IMR-90 (cell line): ENCODE results near the gene FOXL3.

Experiments
- BHLHE40 ChIP-seq: fragments of 150-350 bp; IDR thresholded peaks from 2 replicates; pipeline ENCODE4 v1.6.1; 2016; ENCODE audit warnings: mild to moderate bottlenecking, low read depth, low read length
- CEBPB ChIP-seq: IDR thresholded peaks from 2 replicates; pipeline ENCODE4 v1.6.1; 2012; ENCODE audit warnings: low read depth, low read length, improper control_type of control experiment
- CHD1 ChIP-seq: IDR thresholded peaks from 2 replicates; pipeline ENCODE4 v1.6.1; 2012; ENCODE audit warnings: low read depth, low read length, improper control_type of control experiment
- MAFK ChIP-seq: IDR thresholded peaks from 2 replicates; pipeline ENCODE4 v1.6.1; 2012; ENCODE audit warnings: low read depth, low read length, improper control_type of control experiment
- MAZ ChIP-seq: IDR thresholded peaks from 2 replicates; pipeline ENCODE4 v1.6.1; 2012; ENCODE audit warnings: low read depth, mild to moderate bottlenecking, low read length, improper control_type of control experiment, moderate library complexity, borderline replicate concordance
- MXI1 ChIP-seq: IDR thresholded peaks from 2 replicates; pipeline ENCODE4 v1.6.1; 2012; ENCODE audit warnings: low read depth, mild to moderate bottlenecking, low read length, moderate library complexity, borderline replicate concordance
- POLR2A ChIP-seq: IDR thresholded peaks from 2 replicates; pipeline ENCODE4 v1.6.1; 2012; ENCODE audit warnings: mild to moderate bottlenecking, low read depth, low read length
- RAD21 ChIP-seq: IDR thresholded peaks from 2 replicates; pipeline ENCODE4 v1.6.1; 2012; ENCODE audit warnings: low read length, improper control_type of control experiment
- RFX5 ChIP-seq: IDR thresholded peaks from 2 replicates; pipeline ENCODE4 v1.8.0; 2012; ENCODE audit warnings: low read depth, mild to moderate bottlenecking, low read length, moderate library complexity
- SMC3 ChIP-seq: fragments of 150-350 bp; IDR thresholded peaks from 2 replicates; pipeline ENCODE4 v1.6.1; 2016; ENCODE audit warnings: low read depth, mild to moderate bottlenecking, antibody characterized with exemption, low read length, moderate library complexity
- TF ChIP-seq, protein P1 (sequence below): conservative IDR thresholded peaks from 2 replicates; pipeline ENCODE4 v1.5.1; 2012; ENCODE audit warnings: mild to moderate bottlenecking, low read depth, low read length, improper control_type of control experiment
- TF ChIP-seq, protein P2 (sequence below): fragments of 150-350 bp; IDR thresholded peaks from 2 replicates; pipeline ENCODE4 v1.6.1; 2016; ENCODE audit warnings: low read depth, mild to moderate bottlenecking, low read length, moderate library complexity, borderline replicate concordance
- TF ChIP-seq, protein P3 (sequence below): fragments of 150-350 bp; IDR thresholded peaks from 2 replicates; pipeline ENCODE4 v1.6.1; 2017; ENCODE audit warnings: mild to moderate bottlenecking, antibody characterized with exemption, low read length, low read depth

DNA sequence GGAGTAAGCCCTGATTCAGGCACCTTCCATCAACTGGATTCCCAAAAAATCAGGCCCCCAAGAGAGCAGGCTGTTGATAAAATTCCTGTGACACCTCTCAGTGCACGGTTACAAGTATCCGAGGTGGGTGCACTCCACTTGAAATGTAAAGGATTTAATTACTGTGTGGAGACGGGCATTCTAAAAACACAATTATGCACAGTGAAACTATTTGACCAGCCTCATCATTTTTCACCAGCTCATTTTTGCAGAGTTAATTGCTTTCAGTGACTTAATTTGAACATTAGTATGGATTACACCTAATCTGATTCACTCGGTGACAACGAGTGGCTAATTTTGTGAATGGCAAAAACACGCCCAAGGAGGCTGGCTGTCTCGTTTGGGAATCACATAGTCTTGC, 2.3 kb downstream of the FOXL3 start:
- TF ChIP-seq, protein P1, sequence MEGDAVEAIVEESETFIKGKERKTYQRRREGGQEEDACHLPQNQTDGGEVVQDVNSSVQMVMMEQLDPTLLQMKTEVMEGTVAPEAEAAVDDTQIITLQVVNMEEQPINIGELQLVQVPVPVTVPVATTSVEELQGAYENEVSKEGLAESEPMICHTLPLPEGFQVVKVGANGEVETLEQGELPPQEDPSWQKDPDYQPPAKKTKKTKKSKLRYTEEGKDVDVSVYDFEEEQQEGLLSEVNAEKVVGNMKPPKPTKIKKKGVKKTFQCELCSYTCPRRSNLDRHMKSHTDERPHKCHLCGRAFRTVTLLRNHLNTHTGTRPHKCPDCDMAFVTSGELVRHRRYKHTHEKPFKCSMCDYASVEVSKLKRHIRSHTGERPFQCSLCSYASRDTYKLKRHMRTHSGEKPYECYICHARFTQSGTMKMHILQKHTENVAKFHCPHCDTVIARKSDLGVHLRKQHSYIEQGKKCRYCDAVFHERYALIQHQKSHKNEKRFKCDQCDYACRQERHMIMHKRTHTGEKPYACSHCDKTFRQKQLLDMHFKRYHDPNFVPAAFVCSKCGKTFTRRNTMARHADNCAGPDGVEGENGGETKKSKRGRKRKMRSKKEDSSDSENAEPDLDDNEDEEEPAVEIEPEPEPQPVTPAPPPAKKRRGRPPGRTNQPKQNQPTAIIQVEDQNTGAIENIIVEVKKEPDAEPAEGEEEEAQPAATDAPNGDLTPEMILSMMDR = no peak
- TF ChIP-seq MAZ = no peak
- no peak for TF ChIP-seq POLR2A
- TF ChIP-seq MAFK = no peak
- TF ChIP-seq SMC3 = no peak
- TF ChIP-seq RAD21 = no peak
- no peak for TF ChIP-seq RFX5
- no peak for TF ChIP-seq MXI1
- no peak for TF ChIP-seq CEBPB
- no peak for TF ChIP-seq BHLHE40
- TF ChIP-seq, protein P2, sequence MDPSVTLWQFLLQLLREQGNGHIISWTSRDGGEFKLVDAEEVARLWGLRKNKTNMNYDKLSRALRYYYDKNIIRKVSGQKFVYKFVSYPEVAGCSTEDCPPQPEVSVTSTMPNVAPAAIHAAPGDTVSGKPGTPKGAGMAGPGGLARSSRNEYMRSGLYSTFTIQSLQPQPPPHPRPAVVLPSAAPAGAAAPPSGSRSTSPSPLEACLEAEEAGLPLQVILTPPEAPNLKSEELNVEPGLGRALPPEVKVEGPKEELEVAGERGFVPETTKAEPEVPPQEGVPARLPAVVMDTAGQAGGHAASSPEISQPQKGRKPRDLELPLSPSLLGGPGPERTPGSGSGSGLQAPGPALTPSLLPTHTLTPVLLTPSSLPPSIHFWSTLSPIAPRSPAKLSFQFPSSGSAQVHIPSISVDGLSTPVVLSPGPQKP = no peak
- TF ChIP-seq, protein P3, sequence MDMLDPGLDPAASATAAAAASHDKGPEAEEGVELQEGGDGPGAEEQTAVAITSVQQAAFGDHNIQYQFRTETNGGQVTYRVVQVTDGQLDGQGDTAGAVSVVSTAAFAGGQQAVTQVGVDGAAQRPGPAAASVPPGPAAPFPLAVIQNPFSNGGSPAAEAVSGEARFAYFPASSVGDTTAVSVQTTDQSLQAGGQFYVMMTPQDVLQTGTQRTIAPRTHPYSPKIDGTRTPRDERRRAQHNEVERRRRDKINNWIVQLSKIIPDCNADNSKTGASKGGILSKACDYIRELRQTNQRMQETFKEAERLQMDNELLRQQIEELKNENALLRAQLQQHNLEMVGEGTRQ = no peak
- TF ChIP-seq CHD1 = no peak
